GM19455 (cell line): ENCODE data around the gene SMURF1.

Experiments used
- ATAC-seq: cut with Tn5 transposase; IDR thresholded peaks from one replicate; pipeline ENCODE4 v1.9.1; 2021; ENCODE audit not compliant: unreplicated experiment

Gene SMURF1

GRCh38 chr7:98993024-98993897, 150.6 kb downstream of the SMURF1 start:
- no peak for ATAC-seq

GRCh38 chr7:98992076-98992475, 151.8 kb downstream of the SMURF1 start:
- ATAC-seq: no peak

DNA sequence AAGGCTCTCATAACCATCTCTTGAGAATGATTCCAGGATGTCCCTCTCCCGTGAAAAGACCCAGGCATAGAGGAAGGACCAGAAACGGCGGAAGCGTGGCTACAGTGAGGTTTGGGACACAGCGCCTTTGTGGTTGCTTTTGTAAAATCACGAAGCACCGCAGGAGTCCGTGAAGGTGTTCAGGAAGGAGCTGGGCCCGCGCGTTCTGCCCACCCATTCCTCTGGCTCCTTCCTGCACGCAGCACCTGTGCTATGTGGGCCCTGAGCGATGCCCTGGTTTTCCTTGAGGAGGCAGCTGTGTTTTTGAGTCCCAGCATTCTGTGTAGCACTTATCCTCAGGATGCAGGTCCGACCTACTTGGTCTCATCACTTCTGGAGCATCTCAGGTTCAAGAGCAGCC, 152.8 kb downstream of the SMURF1 start:
- no peak for ATAC-seq

DNA sequence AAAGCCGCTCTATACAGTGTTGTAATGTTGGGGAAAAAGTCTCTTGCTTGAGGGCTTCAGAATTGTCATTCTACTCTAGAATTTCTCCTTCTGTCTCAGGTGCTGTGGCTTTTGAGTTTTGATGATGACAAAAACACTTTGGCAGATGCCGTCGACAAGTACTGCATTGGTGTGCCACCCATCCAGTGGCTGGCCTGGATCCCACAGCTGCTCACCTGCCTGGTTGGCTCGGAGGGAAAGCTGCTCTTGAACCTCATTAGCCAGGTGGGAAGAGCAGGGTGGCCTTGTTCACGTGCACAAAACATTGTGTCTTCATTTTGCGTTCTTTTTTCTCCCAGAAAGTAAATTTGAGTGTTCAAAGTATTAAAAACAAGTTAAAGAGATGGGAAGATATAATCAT, 153.6 kb downstream of the SMURF1 start:
- ATAC-seq: no peak

DNA sequence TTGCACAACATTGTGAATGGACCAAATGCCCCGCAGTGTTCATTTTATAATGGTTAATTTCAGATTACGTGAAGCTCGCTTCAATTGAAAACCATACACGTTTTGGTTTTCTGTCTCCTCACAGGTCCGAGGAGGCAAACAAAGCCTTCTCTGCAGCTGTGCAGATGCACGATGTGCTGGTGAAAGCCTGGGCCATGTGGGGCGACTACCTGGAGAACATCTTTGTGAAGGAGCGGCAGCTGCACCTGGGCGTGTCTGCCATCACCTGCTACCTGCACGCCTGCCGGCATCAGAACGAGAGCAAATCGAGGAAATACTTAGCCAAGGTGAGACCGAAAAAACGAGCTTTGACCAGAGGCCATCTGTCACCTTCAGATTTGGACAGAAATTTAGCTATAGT, 155.3 kb downstream of the SMURF1 start:
- no peak for ATAC-seq

- ATAC-seq: no peak
These were observed 158.0 kb downstream of the SMURF1 start for GRCh38 chr7:98985945-98986344.

DNA sequence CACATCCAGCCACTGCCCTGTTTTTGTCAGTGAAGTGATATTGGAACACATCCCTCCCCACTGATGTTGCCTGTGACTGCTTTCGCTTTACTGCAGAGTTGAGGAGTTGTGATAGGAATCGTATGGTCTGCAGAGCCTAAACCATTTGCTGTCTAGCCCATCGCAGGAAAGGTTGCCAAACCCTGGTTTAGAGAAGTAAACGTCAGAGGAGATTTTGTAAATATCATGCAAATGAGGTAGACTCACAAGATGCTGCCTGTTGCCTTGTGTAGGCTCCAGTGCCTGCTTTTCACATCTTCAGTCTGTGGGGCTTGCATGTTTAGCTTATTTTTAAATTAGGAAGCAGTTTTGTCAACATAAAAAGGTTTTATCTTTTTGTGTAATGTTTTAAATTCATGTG, 158.5 kb downstream of the SMURF1 start:
- ATAC-seq: no peak

GRCh38 chr7:98984126-98984525, 159.8 kb downstream of the SMURF1 start:
- ATAC-seq: no peak

DNA sequence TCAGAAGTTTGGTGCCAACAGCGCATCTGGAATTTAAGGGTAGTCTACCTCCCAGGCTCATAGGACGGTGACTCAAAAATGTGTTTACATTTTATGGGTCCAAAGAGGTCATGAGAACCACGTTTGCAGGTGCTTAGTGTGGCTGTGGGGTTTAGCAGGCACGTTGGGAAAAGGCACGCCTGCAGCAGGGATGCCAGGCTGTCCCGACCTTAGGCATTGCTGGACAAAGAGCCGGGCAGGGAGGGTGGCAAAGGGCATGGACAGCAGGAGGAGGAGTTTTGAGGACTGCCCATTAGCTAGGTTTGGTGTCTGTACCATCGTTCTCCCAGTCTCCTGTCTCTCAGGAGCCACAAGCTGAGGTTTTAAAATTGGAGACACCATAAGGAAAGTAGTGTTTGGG, 161.2 kb downstream of the SMURF1 start:
- ATAC-seq: no peak

DNA sequence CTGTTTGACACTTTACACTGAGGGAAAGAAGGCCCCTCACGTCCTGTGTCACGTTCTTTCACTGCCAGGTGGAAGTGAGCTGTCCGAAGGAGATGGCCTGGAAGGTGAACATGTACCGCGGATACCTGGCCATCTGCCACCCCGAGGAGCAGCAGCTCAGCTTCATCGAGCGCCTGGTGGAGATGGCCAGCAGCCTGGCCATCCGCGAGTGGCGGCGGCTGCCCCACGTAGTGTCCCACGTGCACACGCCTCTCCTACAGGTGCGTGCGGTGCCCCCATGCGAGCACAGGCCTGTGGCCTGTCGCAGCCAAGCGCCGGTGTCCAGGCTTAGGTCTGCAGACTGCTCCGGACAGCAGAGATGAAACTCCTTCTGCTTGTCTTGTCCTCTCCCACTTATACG, 162.2 kb downstream of the SMURF1 start:
- no peak for ATAC-seq

DNA sequence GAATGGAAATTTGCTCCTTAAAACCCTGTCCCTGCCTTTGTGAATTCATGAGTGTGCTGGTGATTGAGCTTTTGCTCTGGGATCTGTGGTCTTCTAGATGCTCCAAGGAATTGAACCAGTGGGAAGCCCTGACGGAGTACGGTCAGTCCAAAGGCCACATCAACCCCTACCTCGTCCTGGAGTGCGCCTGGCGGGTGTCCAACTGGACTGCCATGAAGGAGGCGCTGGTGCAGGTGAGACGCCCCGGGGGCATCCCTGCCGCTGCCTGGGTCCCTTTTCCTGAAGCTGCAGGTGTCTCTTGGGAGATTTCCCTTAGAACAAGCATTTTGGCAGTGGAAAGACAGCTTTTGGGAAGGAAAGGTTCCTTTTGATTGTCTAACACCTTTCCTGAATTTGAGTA, 165.2 kb downstream of the SMURF1 start:
- ATAC-seq: no peak
